ENCODE results near the gene UNC13A.
A peak's percentile ranks its signal among the peaks of the same experiment; 100 is the strongest.

The UNC13A gene

GRCh38 chr19:17687857-17688784 is at the start of gene UNC13A:
Gene UNC13A, minus strand, starts transcription at chr19:17688354. Its CDS starts 155 bp downstream, at chr19:17688199.
- DNase-seq (ENCODE audit: low spot score): peak; percentile 94

GRCh38 chr19:17737690-17738153 is 49.6 kb upstream of the UNC13A start:
- DNase-seq (ENCODE audit: low spot score): no peak

GRCh38 chr19:17735410-17735809 is 47.3 kb upstream of the UNC13A start:
- no peak for DNase-seq (ENCODE audit: low spot score)

- DNase-seq (ENCODE audit: low spot score): no peak
These were observed 46.0 kb upstream of the UNC13A start for GRCh38 chr19:17734146-17734545.

GRCh38 chr19:17733127-17733526 is 45.0 kb upstream of the UNC13A start:
- DNase-seq (ENCODE audit: low spot score): no peak

GRCh38 chr19:17727843-17728242 is 39.7 kb upstream of the UNC13A start:
- no peak for DNase-seq (ENCODE audit: low spot score)

- DNase-seq (ENCODE audit: low spot score): no peak
These were observed 39.0 kb upstream of the UNC13A start for GRCh38 chr19:17726964-17727773.

- no peak for DNase-seq (ENCODE audit: low spot score)
These were observed 38.1 kb upstream of the UNC13A start for GRCh38 chr19:17726136-17726741.

- DNase-seq (ENCODE audit: low spot score): peak; percentile 85
These were observed 37.4 kb upstream of the UNC13A start for GRCh38 chr19:17725422-17726078.

- DNase-seq (ENCODE audit: low spot score): no peak
These were observed 36.5 kb upstream of the UNC13A start for GRCh38 chr19:17724655-17725054.

GRCh38 chr19:17722655-17723240 is 34.6 kb upstream of the UNC13A start:
- DNase-seq (ENCODE audit: low spot score): no peak

GRCh38 chr19:17721821-17722220 is 33.7 kb upstream of the UNC13A start:
- DNase-seq (ENCODE audit: low spot score): no peak

- no peak for DNase-seq (ENCODE audit: low spot score)
These were observed 33.0 kb upstream of the UNC13A start for GRCh38 chr19:17721111-17721628.

- DNase-seq (ENCODE audit: low spot score): no peak
These were observed 32.3 kb upstream of the UNC13A start for GRCh38 chr19:17720440-17720839.

GRCh38 chr19:17719730-17720400 is 31.7 kb upstream of the UNC13A start:
- peak; percentile 60 for DNase-seq (ENCODE audit: low spot score)

GRCh38 chr19:17718947-17719711 is 31.0 kb upstream of the UNC13A start, which contains the start of gene MAP1S:
Gene MAP1S, plus strand, starts transcription at chr19:17719480. Its CDS starts 23 bp downstream, at chr19:17719503.
- peak; percentile 98 for DNase-seq (ENCODE audit: low spot score)

GRCh38 chr19:17718550-17718946 is 30.4 kb upstream of the UNC13A start:
- DNase-seq (ENCODE audit: low spot score): no peak

- no peak for DNase-seq (ENCODE audit: low spot score)
These were observed 28.3 kb upstream of the UNC13A start for GRCh38 chr19:17716309-17716929.

- DNase-seq (ENCODE audit: low spot score): no peak
These were observed 23.7 kb upstream of the UNC13A start for GRCh38 chr19:17711851-17712250.

Data from iPS-NIHi11 (cell line).